ENCODE measurements around the gene IRF4.

DNA sequence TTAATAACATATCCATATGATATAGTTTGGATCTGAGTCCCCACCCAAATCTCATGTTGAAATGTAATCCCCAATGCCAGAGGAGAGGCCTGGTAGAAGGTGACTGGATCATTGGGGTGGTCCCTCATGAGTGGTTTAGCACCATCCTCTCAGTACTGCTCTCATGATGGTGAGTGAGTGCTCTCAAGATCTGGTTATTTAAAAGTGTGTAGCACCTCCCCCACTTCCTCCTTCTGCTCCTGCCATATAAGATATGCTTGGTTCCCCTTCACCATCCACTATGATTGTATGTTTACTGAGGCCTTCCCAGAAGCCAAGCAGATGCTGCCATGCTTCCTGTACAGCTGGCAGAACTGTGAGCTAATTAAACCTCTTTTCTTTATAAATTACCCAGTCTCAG, 22.9 kb downstream of the IRF4 start:
- TF ChIP-seq YY1 (IDR thresholded peaks at IDR 0.05; ENCODE audit: insufficient read depth, insufficient read length): no peak
- no peak for TF ChIP-seq ZNF274 (IDR thresholded peaks at IDR 0.05; ENCODE audit: low read depth, low read length)
